NCI-H2029 (cell line): Measurements from ENCODE around the gene SF3B3.
"Not testable (repeated sequence)": the region's sequence is repeated elsewhere in the genome, so short reads cannot be mapped to it uniquely, and the experiment has no call there.

Experiments
- DNase-seq: peaks from one replicate; lab custom pipeline; 2025; lab: John Stamatoyannopoulos, UW

Gene SF3B3

DNA sequence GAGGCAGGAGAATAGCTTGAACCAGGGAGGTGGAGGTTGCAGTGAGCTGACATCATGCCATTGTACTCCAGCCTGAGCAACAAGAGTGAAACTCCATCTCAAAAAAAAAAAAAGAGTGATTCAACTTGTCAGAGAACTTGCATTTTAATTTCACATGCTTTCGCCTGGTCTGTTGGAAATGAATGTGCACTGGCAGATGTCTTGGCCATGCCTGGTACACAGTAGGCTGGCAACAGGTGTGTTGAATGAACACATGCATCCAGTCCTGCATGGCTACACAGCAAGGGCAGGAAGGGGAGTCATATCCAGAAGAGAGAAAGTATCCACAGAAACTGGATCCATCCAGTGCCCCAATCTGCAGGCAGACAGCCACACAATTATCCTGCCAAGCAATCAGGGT lies 11.8 kb upstream of the SF3B3 start:
- DNase-seq: no peak

- no peak for DNase-seq
Measured at GRCh38 chr16:70512456-70512855, 11.2 kb upstream of the SF3B3 start.

DNA sequence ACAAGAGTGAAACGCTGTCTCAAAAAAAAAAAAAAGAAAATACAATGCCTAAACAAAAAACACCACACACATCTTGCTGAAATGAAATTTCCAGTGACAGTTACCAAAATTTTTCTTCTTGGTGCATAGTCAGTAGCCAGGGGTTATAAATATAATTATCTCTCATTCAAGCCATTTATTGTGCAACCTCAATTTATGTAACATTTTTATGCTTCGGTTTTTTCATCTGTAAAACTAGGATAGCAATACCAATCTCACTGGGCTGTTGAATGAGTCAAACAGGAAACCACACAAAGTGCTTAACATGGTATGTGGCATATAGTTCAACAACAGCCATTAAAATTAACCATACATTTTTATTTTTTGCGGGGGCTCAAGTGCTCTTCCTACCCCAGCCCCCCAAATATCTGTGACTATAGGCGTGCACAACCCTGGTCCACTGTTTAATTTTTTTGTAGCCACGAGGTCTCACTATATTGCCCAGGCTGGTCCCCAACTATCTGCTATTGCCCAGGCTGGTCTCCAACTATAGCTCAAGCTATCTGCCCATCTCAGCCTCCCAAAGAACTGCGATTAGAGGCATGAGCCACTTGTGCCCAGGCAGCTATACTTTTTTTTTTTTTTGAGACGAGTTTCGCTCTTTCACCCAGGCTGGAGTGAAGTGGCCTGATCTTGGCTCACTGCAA lies 2.9 kb upstream of the SF3B3 start:
- DNase-seq: no peak

DNA sequence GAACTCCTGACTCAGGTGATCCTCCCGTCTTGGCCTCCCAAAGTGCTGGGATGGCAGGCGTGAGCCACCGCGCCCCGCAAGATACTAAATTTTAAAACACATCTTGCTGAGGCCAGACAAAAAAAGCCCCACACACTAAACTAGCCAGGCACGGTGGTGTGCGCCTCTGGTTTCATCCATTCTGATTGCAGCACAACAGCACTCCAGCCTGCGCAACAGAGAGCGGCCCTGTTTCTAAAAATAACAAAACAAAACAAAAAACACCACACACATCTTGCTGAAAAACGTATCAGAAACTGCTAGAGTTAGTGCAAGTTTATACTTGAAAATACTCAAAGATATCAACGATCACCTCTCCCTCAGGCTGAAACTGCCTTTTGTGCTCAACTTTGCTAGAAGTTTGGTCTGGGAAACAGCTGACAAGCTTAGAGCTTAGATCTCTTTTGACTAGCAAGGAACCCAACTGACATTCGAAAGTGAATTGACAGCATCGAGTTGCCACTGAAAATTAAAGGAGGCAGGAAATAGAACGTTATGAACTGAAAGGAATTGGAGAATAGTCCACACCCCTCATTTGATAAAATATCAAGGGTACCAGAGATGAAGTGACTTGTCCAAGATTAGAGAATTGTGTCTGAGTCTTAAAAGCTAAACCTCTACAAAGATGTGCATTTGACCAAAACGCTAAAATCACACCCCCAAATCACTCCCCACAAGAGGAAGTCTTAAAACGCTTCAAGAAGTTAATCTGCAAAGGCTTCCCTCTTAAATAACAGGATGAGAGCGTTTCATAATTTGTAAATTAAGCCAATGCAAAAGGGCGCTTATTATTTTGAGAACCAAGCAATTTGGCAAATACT lies 1.2 kb upstream of the SF3B3 start:
- no peak for DNase-seq

- DNase-seq: peak; percentile 56
Measured at GRCh38 chr16:70523076-70523742, 407 bp upstream of the SF3B3 start, which contains the start of gene COG4. Gene COG4, minus strand, starts transcription at chr16:70523554. Its CDS starts 11 bp downstream, at chr16:70523543.

DNA sequence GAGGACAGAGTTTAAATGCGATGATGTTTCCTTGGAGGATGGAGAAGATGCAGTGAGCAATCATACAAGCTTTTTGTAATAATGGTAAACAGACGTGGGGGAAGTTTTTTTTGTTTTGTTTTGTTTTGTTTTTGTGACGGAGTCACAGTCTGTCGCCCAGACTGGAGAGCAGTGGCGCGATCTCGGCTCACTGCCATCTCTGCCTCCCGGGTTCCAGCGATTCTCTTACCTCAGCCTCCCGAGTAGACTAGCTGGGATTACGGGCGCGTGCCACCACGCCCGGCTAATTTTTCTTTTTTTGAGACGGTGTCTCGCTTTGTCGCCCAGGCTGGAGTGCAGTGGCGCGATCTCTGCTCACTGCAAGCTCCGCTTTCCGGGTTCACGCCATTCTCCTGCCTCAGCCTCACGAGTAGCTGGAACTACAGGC lies 796 bp downstream of the SF3B3 start:
- not testable (repeated sequence) for DNase-seq

- no peak for DNase-seq
Measured at GRCh38 chr16:70526403-70526802, 2.8 kb downstream of the SF3B3 start.

GRCh38 chr16:70527315-70527996 lies 3.8 kb downstream of the SF3B3 start:
- DNase-seq: no peak

DNA sequence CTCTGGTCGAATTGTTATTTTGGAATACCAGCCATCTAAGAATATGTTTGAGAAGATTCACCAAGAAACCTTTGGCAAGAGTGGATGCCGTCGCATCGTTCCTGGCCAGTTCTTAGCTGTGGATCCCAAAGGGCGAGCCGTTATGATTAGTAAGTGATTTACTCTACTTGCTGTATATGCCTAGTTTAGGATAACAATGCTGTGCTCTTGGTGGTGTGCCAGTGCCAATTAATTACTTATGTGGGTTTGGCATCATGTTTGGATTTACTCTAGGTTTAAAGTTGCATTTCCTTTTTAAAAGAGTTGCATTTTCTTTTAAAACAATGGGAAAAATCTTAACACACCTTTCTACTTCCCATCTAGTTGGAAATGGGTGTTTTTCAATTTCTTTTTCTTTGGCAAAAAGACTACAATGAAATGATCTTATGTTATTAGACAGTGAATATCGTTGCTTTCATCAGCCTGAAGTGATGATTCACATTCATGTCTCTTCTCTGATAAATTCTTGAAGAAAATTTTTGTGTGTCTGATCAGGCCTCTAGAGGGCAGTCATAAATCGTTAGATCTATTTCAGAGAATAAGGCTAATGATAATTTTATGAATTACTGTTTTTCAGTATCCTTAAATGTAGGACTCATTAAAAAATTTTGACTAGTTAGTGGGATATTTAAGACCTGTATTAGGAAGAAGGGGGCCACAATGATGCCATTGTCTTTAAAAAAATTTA lies 5.6 kb downstream of the SF3B3 start:
- no peak for DNase-seq

DNA sequence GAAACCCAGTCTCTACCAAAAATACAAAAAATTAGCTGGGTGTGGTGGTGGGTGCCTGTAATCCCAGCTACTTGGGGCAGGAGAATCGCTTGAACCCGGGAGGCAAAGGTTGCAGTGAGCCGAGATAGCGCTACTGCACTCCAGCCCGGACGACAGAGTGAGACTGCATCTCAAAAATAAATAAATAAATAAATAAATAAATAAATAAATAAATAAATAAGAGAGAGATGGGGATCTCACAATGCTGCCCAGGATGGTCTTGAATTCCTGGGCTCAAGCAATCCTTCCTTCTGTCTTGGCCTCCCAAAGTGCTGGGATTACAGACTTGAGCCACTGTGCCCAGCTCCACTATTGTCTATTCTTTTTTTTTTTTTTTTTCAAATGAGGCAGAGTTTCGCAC lies 6.3 kb downstream of the SF3B3 start:
- DNase-seq: not testable (repeated sequence)

DNA sequence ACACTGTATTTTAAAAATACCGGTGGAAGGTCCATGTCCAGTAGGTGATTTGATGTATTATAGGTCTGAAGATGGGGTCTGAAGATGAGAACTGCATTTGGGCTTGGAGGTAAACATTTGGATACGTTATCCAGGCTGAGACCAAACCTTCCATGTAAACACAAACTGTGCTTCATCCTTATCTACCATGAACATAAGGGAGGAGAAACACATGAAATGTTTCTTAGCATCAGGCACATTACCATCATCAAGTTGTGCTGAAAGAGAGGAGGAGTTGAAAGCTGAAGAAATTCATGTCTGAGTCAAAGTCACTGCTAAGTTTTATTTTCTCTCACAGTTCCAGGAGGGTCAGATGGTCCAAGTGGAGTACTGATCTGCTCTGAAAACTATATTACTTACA lies 11.4 kb downstream of the SF3B3 start:
- no peak for DNase-seq

GRCh38 chr16:70540994-70541393 lies 17.4 kb downstream of the SF3B3 start:
- no peak for DNase-seq

GRCh38 chr16:70544548-70544947 lies 20.9 kb downstream of the SF3B3 start:
- DNase-seq: no peak

GRCh38 chr16:70548936-70549335 lies 25.3 kb downstream of the SF3B3 start:
- no peak for DNase-seq

DNA sequence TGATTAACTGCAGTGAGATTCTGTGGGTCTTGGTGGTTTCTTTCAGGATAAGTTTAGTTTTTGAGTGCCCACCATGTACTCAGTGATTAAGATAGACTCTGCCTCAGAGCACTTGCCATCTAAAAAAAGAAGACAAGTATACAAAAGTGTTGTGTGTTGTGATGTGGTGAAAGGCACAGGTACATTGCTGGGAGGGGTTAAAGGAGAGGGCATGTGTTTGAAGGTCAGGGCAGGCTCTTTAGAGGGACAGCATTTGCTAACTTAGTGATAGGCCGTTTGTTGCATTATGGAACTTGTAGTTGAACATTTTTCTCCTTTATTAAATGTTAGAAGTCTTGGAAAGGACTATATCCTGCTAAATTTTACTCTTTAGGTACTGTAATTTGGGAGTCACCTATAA lies 26.5 kb downstream of the SF3B3 start:
- DNase-seq: no peak

DNA sequence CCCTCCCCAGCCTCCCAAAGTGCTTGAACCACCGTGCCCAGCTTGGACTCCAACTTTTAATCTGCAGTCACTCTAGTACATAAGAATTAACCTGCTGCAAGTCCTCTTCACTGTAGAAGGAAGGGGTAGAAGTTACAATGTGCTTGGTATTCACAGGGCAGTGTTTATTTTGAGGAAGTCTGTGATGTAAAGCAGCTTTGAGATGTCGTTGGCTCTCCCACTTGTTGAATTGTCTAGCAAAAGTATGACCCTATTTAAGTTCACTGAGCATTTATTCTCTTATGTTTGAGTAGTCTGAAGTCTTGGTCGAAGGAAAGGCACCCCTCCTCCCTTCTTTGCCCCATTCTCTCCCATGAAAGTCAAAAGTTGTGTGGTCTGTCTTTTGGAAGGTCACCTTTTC lies 28.2 kb downstream of the SF3B3 start:
- DNase-seq: no peak

DNA sequence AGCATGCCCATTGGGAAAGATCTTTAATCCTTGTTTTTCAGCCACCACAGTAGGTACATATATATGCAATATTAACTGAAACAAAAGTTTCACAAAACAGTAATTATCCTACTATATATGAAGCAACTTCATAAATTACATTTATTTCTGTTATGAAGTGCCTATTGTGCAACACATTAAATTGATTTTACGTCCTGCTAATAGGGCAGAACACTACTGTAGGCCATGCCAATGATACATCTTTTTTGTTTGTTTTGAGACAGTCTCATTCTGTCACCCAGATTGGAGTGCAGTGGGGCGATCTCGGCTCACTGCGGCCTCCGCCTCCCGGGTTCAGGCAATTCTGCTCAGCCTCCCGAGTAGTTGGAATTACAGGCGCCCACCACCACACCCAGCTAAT lies 29.1 kb downstream of the SF3B3 start:
- no peak for DNase-seq

DNA sequence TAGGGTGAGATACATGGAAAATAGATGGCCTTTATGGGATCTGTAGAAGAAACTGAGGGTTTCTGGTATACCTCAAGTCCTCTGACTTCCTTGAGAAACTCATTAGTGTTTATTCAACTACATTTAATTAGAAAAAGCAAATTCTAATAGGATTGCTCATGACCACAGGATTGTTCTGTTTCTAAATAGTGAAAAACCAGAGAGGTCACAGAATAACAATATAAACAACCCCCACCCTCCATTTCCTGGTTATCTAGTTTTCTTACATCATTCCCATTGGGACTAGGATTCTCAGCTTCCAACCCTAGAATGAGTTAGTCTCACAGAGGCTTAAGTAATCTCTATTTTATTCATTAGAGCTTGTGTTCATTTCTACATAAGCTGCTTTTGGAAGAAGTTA lies 30.0 kb downstream of the SF3B3 start:
- no peak for DNase-seq

DNA sequence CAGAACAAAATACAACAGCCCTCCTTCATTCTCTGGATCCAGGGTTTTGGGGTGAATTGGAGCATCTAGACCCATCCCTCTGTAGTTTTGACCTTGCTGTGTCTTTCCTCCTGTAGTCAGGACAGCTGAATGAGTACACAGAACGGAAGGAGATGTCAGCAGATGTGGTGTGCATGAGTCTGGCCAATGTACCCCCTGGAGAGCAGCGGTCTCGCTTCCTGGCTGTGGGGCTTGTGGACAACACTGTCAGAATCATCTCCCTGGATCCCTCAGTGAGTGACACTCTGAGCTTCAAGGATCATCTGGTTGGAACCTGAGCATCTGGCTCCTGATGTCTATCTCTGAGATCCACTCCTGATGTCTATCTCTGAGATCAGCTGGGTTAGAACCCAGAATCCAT lies 32.4 kb downstream of the SF3B3 start:
- DNase-seq: no peak

DNA sequence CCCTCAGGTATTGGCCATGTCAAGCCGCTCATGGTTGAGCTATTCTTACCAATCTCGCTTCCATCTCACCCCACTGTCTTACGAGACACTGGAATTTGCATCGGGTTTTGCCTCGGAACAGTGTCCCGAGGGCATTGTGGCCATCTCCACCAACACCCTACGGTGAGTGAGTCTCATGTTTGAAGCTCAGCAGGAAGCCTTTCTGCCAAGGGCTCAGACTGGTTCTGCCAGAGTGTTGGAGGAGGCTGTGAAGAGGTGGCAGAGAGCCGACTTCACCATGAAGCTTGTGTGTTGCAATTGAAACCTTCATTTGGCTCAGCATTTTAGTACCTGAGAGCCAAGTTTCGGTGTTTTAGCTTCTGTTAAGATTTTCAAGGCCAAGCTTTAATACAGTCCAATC lies 38.0 kb downstream of the SF3B3 start:
- DNase-seq: no peak

- no peak for DNase-seq
Measured at GRCh38 chr16:70563636-70564035, 40.0 kb downstream of the SF3B3 start.

- DNase-seq: no peak
Measured at GRCh38 chr16:70565053-70565452, 41.4 kb downstream of the SF3B3 start.
